Measurements from ENCODE around the gene ZKSCAN8.

DNA sequence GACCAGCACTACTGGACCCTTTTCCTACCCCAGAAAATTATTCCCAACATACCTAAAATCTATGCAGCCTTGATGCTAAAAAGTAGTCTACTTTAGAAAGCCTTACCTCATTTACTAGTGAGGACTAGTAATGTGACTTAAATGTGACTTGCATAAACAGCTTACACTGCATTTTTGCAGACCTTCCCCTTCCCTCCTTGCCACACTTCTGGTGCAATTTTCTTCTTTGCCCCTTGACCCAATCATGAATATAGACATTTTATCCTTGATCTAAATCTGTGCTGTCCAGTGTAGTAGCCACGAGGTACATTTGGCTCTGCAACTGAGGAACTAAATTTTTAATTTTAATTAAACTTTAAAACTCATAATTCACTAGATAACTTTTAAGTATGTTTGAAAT is 7.0 kb upstream of the ZKSCAN8 start:
- TF ChIP-seq, protein P1, sequence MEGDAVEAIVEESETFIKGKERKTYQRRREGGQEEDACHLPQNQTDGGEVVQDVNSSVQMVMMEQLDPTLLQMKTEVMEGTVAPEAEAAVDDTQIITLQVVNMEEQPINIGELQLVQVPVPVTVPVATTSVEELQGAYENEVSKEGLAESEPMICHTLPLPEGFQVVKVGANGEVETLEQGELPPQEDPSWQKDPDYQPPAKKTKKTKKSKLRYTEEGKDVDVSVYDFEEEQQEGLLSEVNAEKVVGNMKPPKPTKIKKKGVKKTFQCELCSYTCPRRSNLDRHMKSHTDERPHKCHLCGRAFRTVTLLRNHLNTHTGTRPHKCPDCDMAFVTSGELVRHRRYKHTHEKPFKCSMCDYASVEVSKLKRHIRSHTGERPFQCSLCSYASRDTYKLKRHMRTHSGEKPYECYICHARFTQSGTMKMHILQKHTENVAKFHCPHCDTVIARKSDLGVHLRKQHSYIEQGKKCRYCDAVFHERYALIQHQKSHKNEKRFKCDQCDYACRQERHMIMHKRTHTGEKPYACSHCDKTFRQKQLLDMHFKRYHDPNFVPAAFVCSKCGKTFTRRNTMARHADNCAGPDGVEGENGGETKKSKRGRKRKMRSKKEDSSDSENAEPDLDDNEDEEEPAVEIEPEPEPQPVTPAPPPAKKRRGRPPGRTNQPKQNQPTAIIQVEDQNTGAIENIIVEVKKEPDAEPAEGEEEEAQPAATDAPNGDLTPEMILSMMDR (IDR thresholded peaks at IDR 0.05), result no peak
- TF ChIP-seq, protein P2, sequence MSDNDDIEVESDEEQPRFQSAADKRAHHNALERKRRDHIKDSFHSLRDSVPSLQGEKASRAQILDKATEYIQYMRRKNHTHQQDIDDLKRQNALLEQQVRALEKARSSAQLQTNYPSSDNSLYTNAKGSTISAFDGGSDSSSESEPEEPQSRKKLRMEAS (IDR thresholded peaks at IDR 0.05; ENCODE audit: low read depth), result no peak
- TF ChIP-seq POLR2AphosphoS5 (IDR thresholded peaks at IDR 0.05; ENCODE audit: low read depth, low read length) (no peak), EZH2phosphoT487 (IDR thresholded peaks at IDR 0.05; ENCODE audit: borderline replicate concordance, low read depth) (no peak), MXI1 (IDR thresholded peaks at IDR 0.05; ENCODE audit: low read depth, low read length) (no peak), FOXJ3 (CRISPR knock-in tag; IDR thresholded peaks at IDR 0.05) (no peak), RAD21 (IDR thresholded peaks at IDR 0.05; ENCODE audit: low read length) (no peak)
- TF ChIP-seq, protein P3, sequence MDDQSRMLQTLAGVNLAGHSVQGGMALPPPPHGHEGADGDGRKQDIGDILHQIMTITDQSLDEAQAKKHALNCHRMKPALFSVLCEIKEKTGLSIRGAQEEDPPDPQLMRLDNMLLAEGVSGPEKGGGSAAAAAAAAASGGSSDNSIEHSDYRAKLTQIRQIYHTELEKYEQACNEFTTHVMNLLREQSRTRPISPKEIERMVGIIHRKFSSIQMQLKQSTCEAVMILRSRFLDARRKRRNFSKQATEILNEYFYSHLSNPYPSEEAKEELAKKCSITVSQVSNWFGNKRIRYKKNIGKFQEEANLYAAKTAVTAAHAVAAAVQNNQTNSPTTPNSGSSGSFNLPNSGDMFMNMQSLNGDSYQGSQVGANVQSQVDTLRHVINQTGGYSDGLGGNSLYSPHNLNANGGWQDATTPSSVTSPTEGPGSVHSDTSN (IDR thresholded peaks at IDR 0.05), result no peak

Measured in SK-N-SH (cell line).